ENCODE results near the gene LCN6. TPM values are rescaled to one million over a fixed set of nuclear protein-coding genes. Genes with fewer than 3 reads are reported as not detected.

The LCN6 gene
- total RNA-seq, 1 experiment from 2014 or later: not detected

DNA sequence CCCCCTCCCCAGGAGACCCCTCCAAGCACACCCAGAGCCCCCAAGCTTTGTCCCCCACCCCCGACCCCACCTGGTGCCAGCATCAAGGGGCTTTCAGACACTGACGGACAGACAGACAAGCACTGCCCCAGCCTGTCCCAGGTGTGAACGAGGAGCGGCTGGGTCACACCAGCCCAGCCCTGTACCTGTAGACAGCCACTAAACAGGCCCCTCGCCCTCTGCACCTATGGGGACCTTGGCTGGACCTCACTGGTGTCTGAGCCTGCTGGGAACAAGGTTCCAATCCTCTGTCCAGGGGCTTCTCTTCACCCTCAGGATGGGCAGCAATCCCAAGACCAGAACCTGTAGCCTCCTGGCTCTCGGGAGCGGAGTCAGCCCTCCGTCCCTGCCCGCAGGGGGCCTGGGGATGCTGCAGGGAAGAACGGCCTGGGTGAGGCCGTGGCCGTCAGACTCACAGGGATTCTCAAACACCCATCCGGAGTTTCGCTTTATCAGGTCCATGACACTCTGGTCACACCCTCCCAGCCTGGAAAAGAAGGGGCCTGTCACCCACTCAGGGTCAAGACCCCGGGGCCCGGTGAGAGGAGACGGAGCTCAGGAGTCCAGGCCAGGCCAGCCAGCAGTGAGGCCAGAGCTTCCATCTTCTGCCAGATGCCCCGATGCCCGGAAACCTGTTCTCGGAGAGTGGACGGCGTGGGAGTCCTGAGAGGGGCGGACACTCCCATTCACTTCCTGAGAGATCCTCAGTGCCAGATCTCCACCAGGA is 2.8 kb downstream of the LCN6 start:
- H2BK20ac ChIP-seq (ENCODE audit: low read depth, low read length, poor library complexity, severe bottlenecking): no peak overlapping the region
- Mint-ChIP-seq H3K27ac (no peak overlapping the region), H3K36me3 (ENCODE audit: insufficient read depth in 1 of 3, low read depth in 3 of 3) (no peaks in the 10 kb centered on the region), H3K9me3 (no peaks in the 10 kb centered on the region), H3K4me3 (no peak overlapping the region), H3K27me3 (ENCODE audit: low read depth) (peaks cover 4% of the 10 kb centered on the region; the same call in 1 of the 2 replicates), H3K4me1 (peaks cover 0 to 16% of the 10 kb centered on the region in 2 experiments; a peak in 1 of 4 replicates)
- no peak overlapping the region for H3K14ac ChIP-seq (ENCODE audit: insufficient read depth, low read length)
- no peak for TF ChIP-seq CTCF (conservative IDR thresholded peaks at IDR 0.05)
- H2BK120ac ChIP-seq (ENCODE audit: low read depth, low read length, poor library complexity, severe bottlenecking): no peak overlapping the region
- H3K27me3 ChIP-seq (ENCODE audit: insufficient read depth, low read length): no peaks in the 10 kb centered on the region
- H3K4me2 ChIP-seq (ENCODE audit: insufficient read depth, insufficient read length, low read length): no peak overlapping the region
- no peaks in the 10 kb centered on the region for H3K9me3 ChIP-seq (ENCODE audit: control insufficient read depth, low read depth, low read length)
- no peak overlapping the region for H4K5ac ChIP-seq (ENCODE audit: insufficient read length, low read depth, low read length)
- no peak overlapping the region for H3K56ac ChIP-seq (ENCODE audit: insufficient read length, low read depth, low read length)
- no peak overlapping the region for H4K8ac ChIP-seq (replicated peaks; ENCODE audit: insufficient read length, low read depth, low read length)
- no peaks in the 10 kb centered on the region for H3K79me1 ChIP-seq (ENCODE audit: insufficient read depth, low read depth, low read length, poor library complexity, severe bottlenecking)
- H3K27ac ChIP-seq (ENCODE audit: insufficient read length, low read depth, low read length): no peak overlapping the region
- H3K18ac ChIP-seq (ENCODE audit: insufficient read length, low read depth, low read length): no peak overlapping the region
- H2BK5ac ChIP-seq (ENCODE audit: insufficient read length, low read length): no peak overlapping the region
- H4K20me1 ChIP-seq (ENCODE audit: control insufficient read depth, insufficient read depth, insufficient read length): no peaks in the 10 kb centered on the region
- H3K4me1 ChIP-seq (ENCODE audit: insufficient read depth, low read length): no peaks in the 10 kb centered on the region
- H2BK12ac ChIP-seq (ENCODE audit: insufficient read length, low read depth, low read length): no peak overlapping the region
- DNase-seq: no peak
- H3K9ac ChIP-seq (ENCODE audit: extremely low read depth, insufficient read length, low read length): no peak overlapping the region
- H3T11ph ChIP-seq (ENCODE audit: low read length): no peak overlapping the region
- H3K79me2 ChIP-seq (ENCODE audit: insufficient read depth, low read length): no peaks in the 10 kb centered on the region
- peaks cover 3% of the 10 kb centered on the region for H3K23me2 ChIP-seq (ENCODE audit: insufficient read length, low read depth, low read length, poor library complexity, severe bottlenecking)
- no peak overlapping the region for H4K91ac ChIP-seq (ENCODE audit: insufficient read length, low read depth, low read length)
- WGBS (ENCODE audit: extremely low coverage, insufficient read length, low lambda C conversion rate): no CpG with 5 or more reads among the region's 23 CpGs
- H2BK15ac ChIP-seq (ENCODE audit: low read depth, low read length): no peak overlapping the region
- H3K23ac ChIP-seq (ENCODE audit: insufficient read length, low read depth, low read length): no peak overlapping the region
- no peak overlapping the region for H2AFZ ChIP-seq (ENCODE audit: low read length)
- H2AK5ac ChIP-seq (ENCODE audit: insufficient read length, low read length): no peak overlapping the region
- no peak overlapping the region for H3K4ac ChIP-seq (ENCODE audit: low read depth, low read length)
